T-helper 1 cell treated with Interleukin-12 subunit alpha and Interleukin-12 subunit beta and Interleukin-4 antibody, amounts not matched to agents 30 ng/mL and 1 ng/mL, for 36 hours (primary cell): ENCODE measurements around the gene CFAP126. TPM values are rescaled to one million over a fixed set of nuclear protein-coding genes. Genes with fewer than 3 reads are reported as not detected.

Source experiments
- total RNA-seq: library from RNA; stranded (reverse); gene quantifications from 2 replicates; pipeline ENCODE4 v1.2.3, GENCODE V29; 2022

CFAP126 gene
- total RNA-seq, 1 donor from 2014 or later = not detected

Other genes with a start within 250 kb of the CFAP126 start
- 71.4 and 71.5 TPM in 2 replicates for gene PFDN2, start 249.8 kb downstream of the CFAP126 start, total RNA-seq
- gene NIT1, start 249.8 kb downstream of the CFAP126 start, total RNA-seq = 39.1 and 40.6 TPM in 2 replicates
- gene DEDD, start 235.2 kb downstream of the CFAP126 start, total RNA-seq = 41.5 and 47.6 TPM in 2 replicates
- 109 TPM in 2 replicates for gene UFC1, start 213.9 kb downstream of the CFAP126 start, total RNA-seq
- 30.6 and 33.6 TPM in 2 replicates for gene USP21, start 208.4 kb downstream of the CFAP126 start, total RNA-seq
- gene PPOX, start 201.4 kb downstream of the CFAP126 start, total RNA-seq = 29.5 and 30.7 TPM in 2 replicates
- 56.3 and 58.4 TPM in 2 replicates for gene B4GALT3, start 190.4 kb downstream of the CFAP126 start, total RNA-seq
- gene ADAMTS4, start 168.8 kb downstream of the CFAP126 start, total RNA-seq = 2.2 and 2.4 TPM in 2 replicates
- 82.8 and 88.5 TPM in 2 replicates for gene NDUFS2, start 165.5 kb downstream of the CFAP126 start, total RNA-seq
- gene FCER1G, start 152.6 kb downstream of the CFAP126 start, total RNA-seq = 1.7 and 2.9 TPM in 2 replicates
- gene APOA2, start 144.2 kb downstream of the CFAP126 start, total RNA-seq = not detected in 2 replicates
- 26.4 and 27.1 TPM in 2 replicates for gene TOMM40L, start 141.8 kb downstream of the CFAP126 start, total RNA-seq
- gene NR1I3, start 129.7 kb downstream of the CFAP126 start, total RNA-seq = not detected in 2 replicates
- 0.15 and 0.29 TPM in 2 replicates for gene PCP4L1, start 109.1 kb downstream of the CFAP126 start, total RNA-seq
- gene MPZ, start 57.9 kb downstream of the CFAP126 start, total RNA-seq = 6.1 and 7.0 TPM in 2 replicates
- 171 TPM in 2 replicates for gene SDHC, start 53.5 kb downstream of the CFAP126 start, total RNA-seq
- gene FCGR2A, start 137.6 kb upstream of the CFAP126 start, total RNA-seq = not detected in 2 replicates
- gene HSPA6, start 156.7 kb upstream of the CFAP126 start, total RNA-seq = 1.1 and 1.6 TPM in 2 replicates
- gene FCGR3A, start 181.9 kb upstream of the CFAP126 start, total RNA-seq = not detected in 2 replicates